Kidney epithelial cell (primary cell): ENCODE data around the gene SCAF8. TPM values are rescaled to one million over a fixed set of nuclear protein-coding genes. Genes with fewer than 3 reads are reported as not detected.

Experiments used
- DNase-seq: peaks from one replicate; pipeline ENCODE4 v3.0.0-alpha.2; 2010; ENCODE audit warnings: low read depth
- H3K27me3 ChIP-seq: 2 replicates; pipeline ENCODE4 v1.6.0; 2011; ENCODE audit warnings: low read length; ENCODE audit not compliant: control insufficient read depth, insufficient read depth
- H3K36me3 ChIP-seq: 2 replicates; pipeline ENCODE4 v1.5.1; 2011; ENCODE audit warnings: low read length; ENCODE audit not compliant: control insufficient read depth, insufficient read depth
- H3K4me3 ChIP-seq: 2 replicates; pipeline ENCODE4 v1.5.1; 2011; ENCODE audit warnings: low read depth, mild to moderate bottlenecking, control low read depth, low read length
- total RNA-seq: library from RNA; depleted of rRNA; stranded (reverse); fragments of >200 nt; gene quantifications from 2 replicates; pipeline ENCODE4 v1.2.3, GENCODE V29; 2015
- TF ChIP-seq, protein P1 (sequence below): IDR thresholded peaks from 2 replicates; pipeline ENCODE4 v1.5.1; 2011; ENCODE audit warnings: mild to moderate bottlenecking, moderate library complexity, low read length, control low read depth, inconsistent platforms; ENCODE audit not compliant: insufficient read depth, poor library complexity, severe bottlenecking

The SCAF8 gene
- total RNA-seq, 1 donor from 2014 or later, result 40.9 TPM

DNA sequence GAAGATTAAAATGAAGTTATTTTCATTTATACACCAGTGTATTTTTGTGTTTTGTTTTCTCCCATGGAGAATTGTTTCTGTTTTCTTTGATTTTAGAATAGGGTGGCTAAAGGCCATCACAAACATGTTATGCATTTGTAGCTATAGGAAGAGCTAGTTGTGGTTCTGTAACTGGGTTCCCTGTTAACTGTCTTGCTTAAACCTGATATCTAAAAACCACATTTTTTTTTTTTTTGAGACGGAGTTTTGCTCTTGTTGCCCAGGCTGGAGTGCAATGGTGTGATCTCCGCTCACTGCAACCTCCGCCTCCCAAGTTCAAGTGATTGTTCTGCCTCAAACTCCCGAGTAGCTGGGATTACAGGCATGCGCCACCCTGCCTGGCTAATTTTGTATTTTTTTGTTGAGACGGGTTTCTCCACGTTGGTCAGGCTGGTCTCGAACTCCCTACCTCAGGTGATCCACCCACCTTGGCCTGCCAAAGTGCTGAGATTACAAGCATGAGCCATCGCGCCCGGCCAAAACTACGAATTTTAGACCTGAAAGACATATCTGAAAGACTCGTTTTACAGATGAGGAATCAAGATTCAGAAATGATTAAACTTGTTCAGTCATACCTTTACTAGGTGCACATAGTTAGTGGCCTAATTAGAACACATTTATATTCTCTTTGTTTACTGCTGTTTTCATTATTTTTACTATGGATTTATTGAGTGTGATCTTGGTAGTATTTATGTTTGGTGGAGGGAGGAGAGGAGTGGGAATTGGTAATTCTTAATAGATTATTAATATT is 18.0 kb downstream of the SCAF8 start:
- Histone ChIP-seq H3K36me3 (no peaks in the 10 kb centered on the region), H3K4me3 (no peak overlapping the region), H3K27me3 (no peaks in the 10 kb centered on the region)
- TF ChIP-seq, protein P1, sequence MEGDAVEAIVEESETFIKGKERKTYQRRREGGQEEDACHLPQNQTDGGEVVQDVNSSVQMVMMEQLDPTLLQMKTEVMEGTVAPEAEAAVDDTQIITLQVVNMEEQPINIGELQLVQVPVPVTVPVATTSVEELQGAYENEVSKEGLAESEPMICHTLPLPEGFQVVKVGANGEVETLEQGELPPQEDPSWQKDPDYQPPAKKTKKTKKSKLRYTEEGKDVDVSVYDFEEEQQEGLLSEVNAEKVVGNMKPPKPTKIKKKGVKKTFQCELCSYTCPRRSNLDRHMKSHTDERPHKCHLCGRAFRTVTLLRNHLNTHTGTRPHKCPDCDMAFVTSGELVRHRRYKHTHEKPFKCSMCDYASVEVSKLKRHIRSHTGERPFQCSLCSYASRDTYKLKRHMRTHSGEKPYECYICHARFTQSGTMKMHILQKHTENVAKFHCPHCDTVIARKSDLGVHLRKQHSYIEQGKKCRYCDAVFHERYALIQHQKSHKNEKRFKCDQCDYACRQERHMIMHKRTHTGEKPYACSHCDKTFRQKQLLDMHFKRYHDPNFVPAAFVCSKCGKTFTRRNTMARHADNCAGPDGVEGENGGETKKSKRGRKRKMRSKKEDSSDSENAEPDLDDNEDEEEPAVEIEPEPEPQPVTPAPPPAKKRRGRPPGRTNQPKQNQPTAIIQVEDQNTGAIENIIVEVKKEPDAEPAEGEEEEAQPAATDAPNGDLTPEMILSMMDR, result no peak
- no peak for DNase-seq

- DNase-seq, result no peak
- H3K27me3 ChIP-seq, result no peaks in the 10 kb centered on the region
- no peak overlapping the region for H3K4me3 ChIP-seq
- no peaks in the 10 kb centered on the region for H3K36me3 ChIP-seq
- TF ChIP-seq, protein P1, result no peak
These were observed 18.8 kb downstream of the SCAF8 start for GRCh38 chr6:154752022-154752421.

DNA sequence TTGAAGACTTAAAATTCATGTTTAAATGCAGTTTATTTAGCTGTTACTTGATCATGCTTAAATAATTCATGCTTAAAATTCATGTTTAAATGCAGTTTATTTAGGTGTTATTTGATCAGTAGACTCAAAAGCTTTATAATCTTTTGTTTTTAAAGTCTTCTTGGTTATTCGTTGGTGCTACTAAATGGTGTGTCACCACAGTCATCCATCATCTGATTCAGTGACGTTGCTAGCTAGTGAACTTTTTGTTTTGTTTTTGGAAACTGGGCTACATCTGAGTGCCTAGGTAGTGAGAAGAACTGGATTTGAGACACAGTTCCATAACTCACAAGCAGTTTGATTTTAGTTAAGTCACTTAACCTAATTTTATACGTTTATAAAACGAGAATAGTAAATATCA is 20.9 kb downstream of the SCAF8 start:
- DNase-seq, result no peak

GRCh38 chr6:154757352-154758050 is 24.3 kb downstream of the SCAF8 start:
- Histone ChIP-seq H3K4me3 (no peak overlapping the region), H3K27me3 (no peaks in the 10 kb centered on the region), H3K36me3 (no peaks in the 10 kb centered on the region)
- DNase-seq, result no peak
- TF ChIP-seq, protein P1, result no peak

More for the DNA sequence above, 20.9 kb downstream of the SCAF8 start:
- H3K36me3 ChIP-seq, result no peaks in the 10 kb centered on the region
- H3K27me3 ChIP-seq, result no peaks in the 10 kb centered on the region
- no peak overlapping the region for H3K4me3 ChIP-seq
- TF ChIP-seq, protein P1, result no peak

GRCh38 chr6:154758125-154758524 is 24.9 kb downstream of the SCAF8 start:
- no peaks in the 10 kb centered on the region for H3K36me3 ChIP-seq
- no peaks in the 10 kb centered on the region for H3K27me3 ChIP-seq
- TF ChIP-seq, protein P1, result no peak
- H3K4me3 ChIP-seq, result no peak overlapping the region
- DNase-seq, result no peak
